HG02678 (cell line): ENCODE measurements around the gene GNB1.
A peak's percentile ranks its signal among the peaks of the same experiment; 100 is the strongest.

ENCODE experiments used
- ATAC-seq: cut with Tn5 transposase; IDR thresholded peaks from one replicate; pipeline ENCODE4 v1.9.1; 2021; ENCODE audit warnings: mild to moderate bottlenecking, moderate library complexity; ENCODE audit not compliant: unreplicated experiment

GNB1 gene

DNA sequence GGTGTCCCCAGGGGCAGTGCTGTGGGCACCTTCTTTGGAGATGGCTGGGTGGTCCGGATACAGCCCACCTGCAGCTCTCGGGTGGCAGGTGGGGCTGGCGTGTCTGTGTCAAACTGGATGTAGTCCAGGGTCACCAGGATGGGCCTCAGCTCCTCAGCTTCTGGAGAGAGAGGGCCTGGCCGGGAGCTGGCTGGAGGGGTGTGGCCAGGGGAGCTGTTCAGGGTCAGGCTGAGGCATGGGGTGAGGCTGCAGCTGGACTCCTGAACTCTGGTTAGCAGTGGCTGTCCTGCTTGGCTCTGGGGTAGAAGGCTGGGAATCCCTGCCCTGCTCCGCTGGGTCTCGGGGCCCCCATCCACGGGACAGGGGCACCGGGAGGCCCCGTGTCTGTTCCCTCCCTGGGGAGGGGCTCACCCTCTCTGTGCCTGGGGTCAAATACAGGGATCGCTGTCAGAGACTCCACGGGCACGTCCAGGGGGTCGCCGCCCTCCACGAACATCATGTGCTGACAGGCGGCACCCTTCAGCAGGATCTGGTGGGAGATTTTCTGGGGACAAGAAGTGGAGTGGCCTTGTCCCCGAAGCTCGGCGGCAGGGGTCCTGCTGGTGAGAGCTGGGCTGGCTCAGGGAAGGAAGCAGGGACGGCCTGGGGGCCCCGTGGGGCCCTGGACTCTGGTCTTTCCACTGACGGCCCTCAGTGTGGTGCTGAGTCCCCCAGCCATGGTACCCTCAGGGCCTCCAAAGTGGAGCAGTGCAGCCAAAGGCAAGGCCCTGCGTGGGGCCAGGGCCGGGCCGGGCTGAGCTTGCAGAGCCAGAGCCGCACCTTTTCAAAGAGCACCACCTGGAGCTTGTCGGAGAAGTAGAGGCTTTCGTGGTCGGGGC, 32.3 kb upstream of the GNB1 start:
- no peak for ATAC-seq

DNA sequence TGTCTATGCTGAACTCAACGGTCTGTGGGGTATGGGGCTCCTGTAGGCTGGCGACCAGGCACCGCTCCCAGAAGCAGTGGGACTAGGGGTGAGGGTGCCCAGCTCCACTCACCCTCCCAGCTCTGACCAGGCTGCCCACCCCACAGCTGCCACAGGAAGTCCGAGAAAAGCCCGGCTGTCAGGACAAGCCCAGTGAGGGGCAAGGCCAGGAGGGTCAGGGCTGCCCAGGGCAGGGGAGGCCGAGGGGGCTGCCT, 31.7 kb upstream of the GNB1 start:
- ATAC-seq: no peak

DNA sequence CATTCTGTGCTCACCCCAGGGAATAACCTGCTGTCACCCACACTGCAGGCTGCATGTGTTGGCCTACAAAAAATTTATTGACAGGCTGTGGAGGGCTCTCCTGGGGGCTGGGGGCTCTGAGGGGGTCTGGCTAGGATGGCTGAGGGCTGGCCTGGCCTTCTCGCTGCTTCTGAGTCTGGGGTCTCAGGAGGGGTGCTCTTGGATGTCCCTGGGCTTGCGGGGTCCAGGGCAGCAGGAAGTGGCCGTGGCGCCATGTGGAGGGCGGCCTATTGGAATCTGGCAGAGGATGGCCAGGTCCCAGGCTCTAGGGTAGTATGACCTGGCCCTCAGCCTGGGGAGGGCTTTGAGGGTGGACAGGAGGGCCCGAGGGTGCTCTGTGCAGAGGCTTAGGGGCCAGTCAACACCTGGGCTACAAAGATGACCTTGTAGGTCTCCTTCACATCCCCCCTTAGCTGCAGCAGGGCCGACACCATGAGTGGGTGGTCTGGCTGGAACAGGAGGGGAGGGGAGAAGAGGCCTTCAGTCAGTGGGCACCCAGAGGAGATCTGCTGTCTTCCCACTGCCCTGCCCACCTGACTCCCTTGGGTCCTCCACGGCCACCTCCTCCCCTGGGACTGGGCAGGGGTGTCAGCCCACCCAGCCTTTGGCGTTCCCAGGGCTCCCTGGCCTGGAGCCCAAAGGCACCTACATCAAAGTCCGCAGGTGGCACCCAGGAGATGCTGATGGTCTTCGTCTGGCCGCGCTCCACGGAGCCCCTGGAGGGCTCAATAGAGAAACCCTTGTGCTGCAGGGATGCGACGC, 31.2 kb upstream of the GNB1 start:
- no peak for ATAC-seq

DNA sequence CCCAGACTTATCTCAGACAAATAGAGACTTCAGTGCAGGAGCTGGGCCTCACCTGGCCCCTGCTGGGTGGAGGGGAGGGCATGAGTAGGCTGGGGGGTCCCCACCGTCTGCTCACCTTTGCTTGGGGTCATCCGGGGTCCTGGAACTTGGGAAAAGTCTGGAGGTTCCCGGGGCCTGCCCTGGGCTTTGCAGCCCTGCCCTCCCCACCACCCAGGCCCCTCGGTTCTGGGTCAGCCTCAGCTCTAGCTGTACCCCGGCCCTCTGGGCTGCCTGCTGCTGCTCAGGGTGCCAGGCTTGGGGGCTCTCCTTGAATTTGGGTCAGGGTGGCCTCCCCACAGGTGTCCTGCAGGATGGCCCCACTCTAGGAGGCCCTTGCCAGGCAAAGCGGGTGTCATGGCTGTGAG, 30.6 kb upstream of the GNB1 start:
- no peak for ATAC-seq

DNA sequence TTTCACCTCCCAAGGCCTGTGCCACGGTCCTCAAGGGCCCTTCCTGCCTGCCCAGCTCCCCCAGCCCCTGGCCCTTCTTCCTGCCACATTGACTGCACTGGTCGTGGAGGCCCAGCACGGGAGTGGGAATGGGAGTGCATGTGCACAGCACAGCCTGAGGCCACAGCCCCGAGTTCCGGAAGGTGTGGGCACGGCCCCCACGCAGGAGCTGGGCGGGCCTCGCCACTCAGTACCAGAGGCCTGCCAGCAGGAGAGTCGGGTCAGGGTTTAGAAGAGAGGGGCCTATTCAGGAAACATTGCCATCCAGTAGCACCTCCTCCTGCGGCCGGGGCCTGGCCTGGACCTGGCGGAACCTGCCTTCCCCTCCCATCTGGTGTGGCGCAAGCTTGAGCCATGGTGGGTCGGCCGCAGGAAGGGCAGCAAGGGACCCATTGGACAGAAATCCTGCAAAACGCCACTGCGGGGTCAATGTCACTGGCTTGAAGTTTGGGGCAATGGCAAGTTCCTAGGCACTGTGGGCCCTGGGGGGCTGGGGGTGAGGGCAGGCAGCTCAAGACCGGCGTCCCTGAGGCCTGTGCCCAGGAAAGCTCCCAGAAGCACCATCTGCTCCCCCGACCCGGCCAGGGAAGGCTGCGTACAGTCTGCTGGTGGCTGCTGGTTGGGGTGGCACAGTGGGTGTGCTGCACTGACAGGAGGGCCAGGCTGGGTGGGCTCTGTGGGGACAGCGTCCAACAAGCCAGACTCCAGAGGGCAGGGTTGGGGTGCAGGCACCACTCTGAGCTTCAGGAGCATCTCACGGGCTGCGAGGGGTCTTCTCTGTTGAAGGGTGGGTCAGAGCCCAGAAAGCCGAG, 29.9 kb upstream of the GNB1 start:
- ATAC-seq: no peak

DNA sequence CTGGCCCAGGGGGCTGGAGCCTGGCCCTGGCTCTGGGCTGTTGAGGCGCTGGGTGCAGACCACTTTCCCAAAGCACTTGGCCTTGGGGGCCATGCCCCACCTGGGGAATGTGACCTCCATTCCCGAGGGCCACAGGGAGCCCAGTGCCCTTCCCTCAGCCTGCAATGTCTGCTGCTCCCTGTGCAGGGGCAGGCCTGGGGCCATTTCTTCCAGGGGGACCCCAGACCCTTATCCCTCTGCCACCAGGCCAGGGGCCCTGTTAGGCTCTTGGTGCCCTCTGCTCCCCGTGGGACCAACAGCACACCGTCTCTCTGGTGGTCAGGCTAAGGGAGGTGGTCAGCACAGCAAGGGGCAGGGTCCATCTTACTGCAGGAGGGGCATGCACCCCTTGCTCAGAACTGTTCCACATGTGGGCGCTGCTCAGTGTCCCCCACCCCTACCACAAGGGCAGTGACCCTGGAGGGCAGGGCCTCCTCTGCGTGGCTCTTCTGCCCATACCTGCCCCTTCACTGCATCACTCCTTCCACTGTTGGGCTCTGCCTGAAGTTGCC, 29.2 kb upstream of the GNB1 start:
- no peak for ATAC-seq

DNA sequence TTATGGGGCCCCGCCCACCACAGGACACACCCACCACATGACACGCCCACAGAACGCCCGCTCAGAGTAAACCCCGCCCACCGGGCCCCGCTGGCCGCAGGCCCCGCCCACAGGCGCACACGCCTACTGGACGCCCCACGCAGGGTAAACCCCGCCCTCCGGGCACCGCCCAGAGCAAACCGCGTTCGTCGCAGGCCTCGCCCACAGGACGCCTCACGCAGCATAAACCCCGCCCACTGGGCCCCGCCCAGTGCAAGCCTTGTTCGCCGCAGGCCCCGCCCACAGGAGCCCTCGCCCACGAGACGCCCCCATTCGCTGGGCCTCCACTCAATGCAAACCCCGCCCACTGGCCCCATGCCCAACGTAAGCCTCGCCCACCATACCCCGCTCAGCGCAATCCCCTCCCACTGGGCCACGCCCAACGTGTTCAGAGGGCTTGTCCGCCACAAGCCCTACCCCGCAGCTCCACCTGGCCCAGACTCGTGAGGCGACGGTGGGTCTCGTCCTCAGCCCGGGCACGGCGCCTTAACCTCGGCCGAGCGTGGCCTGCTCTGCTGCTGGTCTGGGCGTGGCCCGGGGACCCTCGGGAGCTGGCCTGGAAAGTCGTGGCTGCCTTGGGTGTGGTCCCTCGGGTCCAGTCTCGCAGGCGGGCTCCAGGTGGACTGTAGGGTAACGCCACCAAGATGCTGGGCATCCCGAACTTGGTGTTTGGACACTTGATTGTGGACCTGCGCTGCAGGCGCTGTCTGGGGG, 28.6 kb upstream of the GNB1 start:
- ATAC-seq: peak; percentile 80

DNA sequence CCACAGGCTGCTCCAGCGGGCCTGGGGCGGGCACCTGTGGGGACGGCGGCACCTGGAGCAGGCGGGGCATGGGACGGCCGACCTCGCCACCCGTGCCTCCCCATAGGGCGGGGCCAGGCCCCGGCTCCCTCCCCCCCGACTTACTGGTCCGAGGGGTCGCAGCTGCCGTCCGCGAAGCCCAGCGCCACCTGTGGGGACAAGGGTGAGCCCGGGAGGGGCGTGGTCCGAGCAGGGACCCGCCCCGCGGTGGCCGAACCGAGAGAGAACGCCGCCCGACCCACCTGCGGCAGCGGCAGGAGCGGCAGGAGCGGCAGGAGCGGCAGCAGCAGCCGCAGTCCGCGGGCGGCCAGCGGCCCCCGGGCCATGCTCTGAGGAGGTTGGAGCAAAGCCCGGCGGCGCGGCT, 28.0 kb upstream of the GNB1 start, which contains the start of gene TMEM52:
Gene TMEM52 (minus strand): TSS at position 379 of the 403 bp plus-strand sequence. CDS start 14 bp downstream, at position 365.
- peak; percentile 17 for ATAC-seq

DNA sequence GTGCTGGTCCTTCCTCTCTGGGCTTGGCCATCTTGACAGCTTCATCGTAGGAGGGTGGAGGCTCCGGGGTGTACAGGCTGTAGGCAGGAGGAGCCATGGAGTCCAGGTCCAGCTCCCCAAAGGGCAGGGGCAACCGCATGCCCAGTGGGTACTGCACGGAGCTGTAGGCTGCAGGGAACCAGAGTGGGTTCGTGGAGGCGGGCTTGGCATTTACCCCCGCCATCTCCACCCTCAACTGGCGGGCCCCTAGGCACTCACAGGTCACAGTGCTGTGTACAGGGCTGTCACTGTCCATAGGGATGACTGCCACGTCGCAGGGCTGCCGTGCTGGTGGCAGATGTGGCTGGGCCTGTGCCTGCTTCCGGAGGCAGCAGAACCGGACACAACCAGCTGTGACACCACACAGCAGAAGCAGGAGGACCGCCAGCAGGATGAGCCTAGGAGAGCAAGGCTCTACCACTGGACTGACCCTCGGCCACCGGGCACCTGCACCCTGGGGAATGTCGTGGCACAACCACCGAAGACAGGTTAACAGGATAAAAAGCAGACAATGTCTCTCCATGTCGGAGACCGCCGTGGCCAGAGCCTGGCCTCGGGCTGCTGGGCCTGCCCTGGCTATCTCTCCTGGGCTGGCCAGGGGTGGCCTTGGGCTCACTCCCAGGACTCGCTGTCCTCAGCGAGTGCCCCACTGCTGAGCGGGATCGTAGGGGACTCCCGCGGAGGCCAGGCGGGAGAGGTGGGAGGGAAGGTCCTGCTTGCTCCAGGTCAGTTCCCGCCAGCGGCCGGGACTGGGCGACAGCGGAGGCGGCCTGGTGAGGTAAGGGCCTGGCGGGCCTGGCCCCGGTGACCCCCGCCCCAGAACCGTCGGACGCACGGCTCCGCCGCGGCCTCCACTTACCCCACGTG, 27.4 kb upstream of the GNB1 start:
- no peak for ATAC-seq

DNA sequence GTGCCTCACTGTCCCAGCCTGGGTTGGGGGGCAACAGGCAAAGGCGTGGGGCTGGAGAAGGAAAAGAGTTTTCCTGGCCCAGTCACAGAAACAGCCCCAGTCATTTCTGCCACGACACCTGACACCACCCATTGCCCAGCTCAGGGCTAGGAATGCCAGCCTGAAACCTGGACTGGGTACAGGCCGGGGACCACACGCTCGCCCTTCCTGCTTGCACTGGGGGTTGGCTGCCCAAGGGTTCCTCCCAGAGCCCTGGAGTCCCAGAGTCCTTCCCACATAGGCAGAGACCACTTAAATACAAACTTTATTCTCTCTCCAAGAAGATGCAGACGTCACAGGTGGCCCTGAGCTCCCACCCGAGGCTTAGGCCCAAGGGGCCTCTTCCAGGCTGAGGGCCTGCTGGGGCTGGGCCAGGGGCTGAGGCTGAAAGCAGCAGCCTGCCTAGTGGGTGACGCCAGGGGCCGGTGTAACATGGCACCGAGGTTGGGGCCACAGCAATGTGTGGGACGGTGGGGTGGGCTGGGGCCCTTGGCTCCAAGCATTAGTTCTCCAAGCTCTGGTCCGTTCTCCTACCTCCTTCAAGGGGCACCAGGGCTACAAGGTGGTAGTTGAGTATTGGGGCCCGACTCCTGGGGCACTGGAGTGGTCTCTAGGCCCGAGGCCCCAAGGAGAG, 26.6 kb upstream of the GNB1 start:
- ATAC-seq: no peak

DNA sequence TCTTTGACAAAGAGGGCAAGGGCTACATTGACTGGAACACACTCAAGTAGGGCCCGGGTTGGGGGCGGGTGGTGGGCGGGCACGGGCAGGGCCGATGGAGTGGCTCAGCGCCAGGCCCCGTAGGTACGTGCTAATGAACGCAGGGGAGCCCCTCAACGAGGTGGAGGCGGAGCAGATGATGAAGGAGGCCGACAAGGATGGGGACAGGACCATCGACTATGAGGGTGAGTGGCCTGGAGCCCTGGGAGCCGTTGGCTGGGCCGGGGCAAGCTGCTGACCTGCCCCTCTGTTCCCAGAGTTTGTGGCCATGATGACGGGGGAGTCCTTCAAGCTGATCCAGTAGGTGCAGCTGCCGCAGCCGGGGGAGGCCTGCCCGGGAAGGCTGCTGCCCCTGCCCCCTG, 26.0 kb upstream of the GNB1 start:
- no peak for ATAC-seq

DNA sequence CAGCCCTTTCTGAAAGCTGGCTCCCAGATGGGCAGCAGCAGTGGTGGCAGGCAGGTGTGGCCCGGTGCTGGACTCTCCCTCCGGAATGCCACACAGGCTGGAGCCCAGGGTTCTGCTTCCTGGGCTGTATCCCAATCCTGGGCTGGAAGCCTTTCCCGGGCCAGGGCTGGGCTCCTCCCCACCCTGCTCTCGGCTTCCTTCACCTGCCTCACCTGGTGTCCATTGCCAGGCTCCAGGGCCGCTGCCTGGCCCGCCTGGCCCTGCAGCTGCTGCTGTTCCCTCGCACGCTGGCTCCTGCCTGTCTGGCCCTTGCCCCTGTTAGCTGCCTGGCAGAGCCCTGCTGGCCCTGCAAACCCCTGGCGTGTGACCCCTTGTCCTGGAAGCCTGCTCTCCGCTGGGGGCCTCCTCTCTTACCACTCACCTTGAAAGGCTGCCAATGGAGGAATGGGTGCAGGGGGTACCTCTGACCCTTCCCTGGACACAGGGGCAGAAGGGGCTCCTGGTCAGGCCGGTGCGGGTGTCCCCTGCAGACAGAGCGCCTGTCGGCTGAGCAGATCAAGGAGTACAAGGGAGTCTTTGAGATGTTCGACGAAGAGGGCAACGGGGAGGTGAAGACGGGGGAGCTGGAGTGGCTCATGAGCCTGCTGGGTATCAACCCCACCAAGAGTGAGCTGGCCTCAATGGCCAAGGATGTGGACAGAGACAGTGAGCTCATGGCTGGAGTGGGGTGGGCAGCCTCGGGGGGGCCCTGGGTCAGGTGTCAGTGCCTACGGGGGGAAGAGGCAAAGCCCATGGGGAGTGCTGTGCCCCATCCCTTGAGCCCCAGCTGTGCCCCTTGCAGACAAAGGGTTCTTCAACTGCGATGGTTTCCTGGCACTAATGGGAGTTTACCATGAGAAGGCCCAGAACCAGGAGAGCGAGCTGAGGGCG, 25.3 kb upstream of the GNB1 start:
- ATAC-seq: no peak

DNA sequence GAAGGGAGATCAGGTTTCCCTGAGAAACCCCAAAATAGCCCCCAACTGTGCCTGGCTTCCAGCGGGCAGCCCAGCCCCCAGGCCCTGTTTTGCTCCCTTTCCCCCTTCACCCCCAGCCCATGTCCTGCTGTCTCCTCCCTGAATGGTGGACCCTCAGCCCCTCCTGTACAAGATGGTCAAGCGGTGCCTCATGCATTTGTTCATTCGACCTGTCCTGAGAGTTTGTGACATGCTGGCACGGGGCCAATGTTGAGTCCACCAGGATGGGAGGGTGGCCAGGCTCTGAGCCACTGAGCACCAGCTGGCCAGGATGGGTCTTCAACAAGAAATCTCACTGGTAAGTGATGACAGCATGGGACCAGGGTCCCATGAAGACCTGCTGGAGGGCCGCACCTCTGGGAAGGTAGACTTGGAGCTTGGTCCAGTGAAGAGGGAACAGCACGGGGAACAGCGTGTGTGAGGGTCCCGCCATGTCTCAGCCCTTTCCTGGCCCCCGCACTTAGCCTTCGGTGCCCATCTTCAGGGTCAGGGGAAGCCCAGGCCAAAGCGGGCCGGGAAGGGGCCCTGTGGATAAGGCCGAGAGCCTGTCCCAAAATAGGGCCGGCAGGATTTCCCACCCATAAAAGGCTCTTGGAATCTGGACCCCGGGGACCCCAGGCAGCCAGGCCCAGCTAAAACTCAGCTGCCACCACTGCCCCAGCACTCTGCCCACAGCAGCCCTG, 24.2 kb upstream of the GNB1 start, which contains the start of gene CALML6:
Gene CALML6 (plus strand): TSS at position 290 of the 722 bp plus-strand sequence. CDS start 21 bp downstream, at position 311.
- ATAC-seq: no peak

DNA sequence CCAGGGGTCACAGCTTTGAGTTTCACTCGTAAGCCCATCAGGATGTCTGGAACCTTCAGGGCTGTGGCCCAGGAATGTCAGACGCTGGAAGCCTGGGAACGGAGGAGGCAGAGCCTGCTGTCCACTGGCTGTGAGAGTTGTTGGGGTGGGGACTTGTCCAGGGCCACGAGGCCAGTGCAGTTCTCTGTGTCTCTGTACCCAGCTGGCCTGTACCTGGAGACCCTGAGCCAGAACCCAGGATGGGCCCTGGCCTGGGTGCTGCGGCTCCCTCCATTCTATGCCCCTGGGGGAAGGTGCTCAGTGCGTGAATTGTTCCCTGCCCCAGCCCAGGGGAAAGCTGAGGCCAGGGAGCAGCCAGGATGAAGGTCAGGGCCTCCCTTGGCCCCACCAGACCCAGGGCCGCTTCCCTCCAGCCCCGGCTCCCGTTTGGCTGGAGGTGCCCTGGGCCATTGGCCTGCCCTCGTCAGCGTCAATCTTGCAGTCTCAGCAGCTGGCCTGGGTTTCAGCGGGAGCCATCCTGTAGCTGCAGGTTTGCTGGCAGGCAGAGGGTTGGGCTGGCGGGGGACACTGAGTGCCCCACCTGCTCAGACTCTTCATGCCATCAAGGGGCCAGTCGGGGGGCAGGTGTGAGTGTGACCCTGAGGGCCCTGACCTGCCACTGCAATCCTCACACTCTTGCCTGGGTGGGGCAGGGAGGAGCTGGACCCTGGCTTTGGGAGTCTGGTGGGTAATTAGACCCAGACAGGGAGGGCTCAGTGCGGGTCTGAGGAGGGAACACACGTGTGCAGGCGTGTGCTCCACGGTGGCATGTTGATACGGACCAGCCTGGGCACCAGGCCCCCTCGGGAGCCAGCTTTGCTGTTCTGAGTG, 23.4 kb upstream of the GNB1 start:
- no peak for ATAC-seq

DNA sequence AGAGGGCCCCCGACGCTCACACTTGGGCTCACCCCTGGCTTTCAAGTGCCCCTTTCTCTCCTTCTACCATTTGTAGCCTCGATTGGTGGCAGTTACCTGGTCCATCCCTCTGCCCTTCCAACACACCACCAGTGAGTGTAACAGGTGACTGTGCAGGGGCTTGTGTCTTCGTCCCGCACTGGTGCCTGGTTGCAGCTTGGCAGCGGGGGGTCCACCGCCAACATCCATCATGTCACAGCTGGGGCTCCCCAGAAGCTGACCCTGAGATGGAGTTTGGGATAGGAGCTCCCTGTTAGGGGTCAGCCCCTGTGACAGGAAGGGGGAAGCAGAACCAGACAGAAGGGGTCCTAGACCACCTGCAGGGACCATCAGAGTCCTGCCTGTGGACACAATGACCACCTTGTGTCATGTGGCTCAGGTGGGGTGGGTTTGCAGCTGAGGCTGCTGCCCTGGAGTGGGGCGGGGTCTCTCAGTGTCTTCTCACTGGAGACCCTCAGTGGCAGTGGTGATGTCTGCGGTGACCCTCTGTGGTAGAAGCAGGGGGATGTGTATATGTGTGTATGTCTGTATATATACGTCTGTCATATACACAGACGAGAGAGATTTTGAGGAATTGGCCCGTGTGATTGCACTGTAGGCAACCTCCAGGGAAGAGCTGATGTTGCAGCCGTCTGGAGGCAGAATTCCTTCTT, 20.6 kb upstream of the GNB1 start:
- no peak for ATAC-seq
